ENCODE data around the gene SPINK1.

- TF ChIP-seq POLR2AphosphoS5 (IDR thresholded peaks at IDR 0.05; ENCODE audit: low read depth, low read length) (no peak), TAF1 (IDR thresholded peaks at IDR 0.05; ENCODE audit: low read depth, low read length) (no peak), POLR2A (IDR thresholded peaks at IDR 0.05; ENCODE audit: low read depth, low read length) (no peak), PAX5 (IDR thresholded peaks at IDR 0.05; ENCODE audit: insufficient read depth, low read length, severe bottlenecking) (no peak)
Measured at GRCh38 chr5:147836439-147836838, 5.0 kb upstream of the SPINK1 start.

Measured in GM12891 (cell line).